HG03280 (cell line): ENCODE measurements around the gene FIGN.

ENCODE experiments used
- ATAC-seq: cut with Tn5 transposase; IDR thresholded peaks from one replicate; pipeline ENCODE4 v1.9.1; 2021; ENCODE audit warnings: mild to moderate bottlenecking, moderate library complexity; ENCODE audit not compliant: unreplicated experiment

FIGN gene

GRCh38 chr2:163711699-163712098 lies 24.1 kb downstream of the FIGN start:
- ATAC-seq = no peak

GRCh38 chr2:163711258-163711657 lies 24.6 kb downstream of the FIGN start:
- ATAC-seq = no peak

DNA sequence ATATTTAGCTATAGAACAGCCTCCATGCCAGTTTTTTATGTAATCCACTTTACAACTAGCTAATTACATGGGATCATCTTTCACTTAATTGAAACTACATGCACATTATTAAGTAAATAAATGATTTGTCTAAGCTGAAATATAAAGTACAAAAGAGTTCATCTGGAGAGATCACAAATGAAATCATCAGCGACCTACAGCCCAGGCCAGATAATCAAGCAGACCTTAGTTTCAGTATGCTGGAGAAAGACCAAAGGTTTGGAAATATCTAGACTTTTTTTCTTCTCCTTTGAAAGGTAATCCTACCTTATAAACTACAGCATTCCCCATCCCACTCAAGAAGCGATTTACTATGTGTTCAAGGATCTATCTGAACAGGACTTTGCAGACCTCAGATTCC lies 26.5 kb downstream of the FIGN start:
- ATAC-seq = no peak

DNA sequence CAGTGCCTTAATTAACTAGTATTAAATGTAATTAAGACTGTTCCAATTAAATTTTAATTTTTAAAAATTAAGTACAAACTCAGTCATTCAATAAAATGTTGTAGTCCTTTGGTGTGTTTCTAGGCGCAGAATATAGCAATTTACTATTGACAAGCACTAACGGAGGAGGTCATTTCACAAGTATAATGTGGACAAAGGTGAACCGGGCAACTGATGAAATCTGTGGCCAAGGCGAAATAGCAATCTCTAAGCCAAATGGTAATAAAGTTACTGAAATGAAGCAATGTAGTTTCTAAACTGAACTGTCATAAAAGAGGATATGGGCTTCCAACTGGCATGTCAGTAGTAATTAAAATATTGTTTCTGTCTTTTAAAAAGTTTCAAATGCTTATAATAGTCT lies 27.5 kb downstream of the FIGN start:
- no peak for ATAC-seq

DNA sequence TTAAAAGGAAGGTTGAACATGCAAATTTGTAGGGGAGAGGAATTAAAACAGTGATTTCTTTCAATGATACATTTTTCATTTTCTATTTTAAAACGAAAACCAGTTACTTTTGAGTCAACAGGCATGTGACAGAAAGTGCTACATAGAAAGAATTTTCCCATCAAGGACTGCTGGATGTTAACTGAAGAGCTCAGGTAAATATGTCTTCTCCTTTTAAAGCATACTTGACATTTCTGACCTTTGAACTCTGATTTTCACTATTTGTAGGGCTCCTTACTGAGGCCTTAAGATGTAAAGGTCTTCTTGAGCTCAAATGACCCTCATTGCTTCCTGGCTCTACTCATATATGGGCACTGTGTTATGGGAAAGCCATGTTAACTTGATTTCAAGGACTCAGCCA lies 32.4 kb downstream of the FIGN start:
- no peak for ATAC-seq

DNA sequence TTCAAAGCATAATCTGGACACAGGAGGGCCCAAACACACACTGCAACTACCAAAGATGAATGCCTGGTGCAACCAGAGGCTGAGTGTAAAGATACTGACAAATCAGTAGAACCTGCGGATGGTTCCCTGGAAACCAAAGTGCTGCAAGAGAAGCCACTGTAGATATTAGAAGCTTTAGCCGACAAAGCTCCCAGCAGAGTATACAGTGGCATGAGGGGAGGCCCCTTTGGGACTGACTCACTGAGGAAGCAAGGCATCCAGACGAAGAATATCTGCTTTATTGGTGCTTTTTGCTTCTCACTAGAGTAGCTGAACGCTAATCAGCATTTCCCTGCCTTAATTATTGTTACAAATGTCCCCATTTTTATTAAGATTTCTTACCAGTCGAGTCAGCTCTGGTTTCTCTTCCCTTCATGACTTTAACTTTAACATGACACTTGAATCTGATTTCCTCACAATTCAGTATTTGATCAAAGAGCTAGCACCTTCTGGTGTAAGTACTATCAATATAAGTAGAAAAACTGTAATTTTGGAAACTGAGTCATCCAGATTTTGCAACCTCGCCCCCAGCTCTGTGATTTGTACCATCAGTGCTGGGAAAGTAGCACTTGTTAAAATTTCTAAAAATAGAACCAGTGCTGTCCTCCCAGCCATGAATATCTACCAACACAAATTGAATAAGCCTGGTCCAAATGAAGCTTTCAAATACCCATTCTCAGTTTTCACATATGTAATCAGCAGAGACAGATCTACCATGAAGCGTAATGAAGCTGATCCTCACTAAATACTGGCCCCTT lies 34.2 kb downstream of the FIGN start:
- ATAC-seq = no peak

GRCh38 chr2:163698857-163699256 lies 37.0 kb downstream of the FIGN start:
- no peak for ATAC-seq

GRCh38 chr2:163697846-163698637 lies 37.8 kb downstream of the FIGN start:
- no peak for ATAC-seq

DNA sequence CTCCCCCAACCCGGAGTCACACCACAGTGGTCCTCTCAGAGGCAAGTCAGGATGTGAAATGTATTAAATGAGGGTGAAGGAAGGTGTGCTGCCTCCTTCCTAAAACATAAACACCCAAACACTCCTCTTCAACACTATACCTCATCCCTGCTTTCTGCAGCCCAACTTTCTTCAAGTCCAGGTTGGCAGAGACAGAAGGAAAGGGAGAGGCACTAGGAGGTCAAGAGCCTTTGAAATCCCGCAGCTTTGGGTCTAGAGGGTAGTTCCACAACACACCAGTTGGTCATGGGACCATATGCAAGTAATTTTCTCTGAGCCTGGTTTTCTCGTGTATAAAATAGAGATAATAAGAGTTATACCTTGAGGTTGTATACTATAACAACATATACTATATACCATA lies 38.4 kb downstream of the FIGN start:
- no peak for ATAC-seq

DNA sequence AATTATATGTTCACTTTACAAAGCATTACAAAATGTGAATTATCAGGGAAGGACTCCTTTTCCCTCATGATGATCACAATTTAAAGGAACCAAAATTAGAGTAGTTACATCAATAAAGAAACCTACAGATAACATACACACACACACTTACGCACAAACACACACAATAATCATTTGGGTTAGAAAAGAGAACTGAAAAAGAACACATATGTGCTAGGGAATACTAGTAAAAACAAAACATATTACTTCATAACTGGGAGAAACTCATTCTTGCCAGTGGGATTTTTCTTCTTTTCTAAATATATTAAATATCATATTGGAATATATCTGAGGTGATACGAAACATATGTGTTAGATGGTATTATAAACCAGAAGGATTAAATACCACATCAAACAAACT lies 42.3 kb downstream of the FIGN start:
- ATAC-seq = no peak

DNA sequence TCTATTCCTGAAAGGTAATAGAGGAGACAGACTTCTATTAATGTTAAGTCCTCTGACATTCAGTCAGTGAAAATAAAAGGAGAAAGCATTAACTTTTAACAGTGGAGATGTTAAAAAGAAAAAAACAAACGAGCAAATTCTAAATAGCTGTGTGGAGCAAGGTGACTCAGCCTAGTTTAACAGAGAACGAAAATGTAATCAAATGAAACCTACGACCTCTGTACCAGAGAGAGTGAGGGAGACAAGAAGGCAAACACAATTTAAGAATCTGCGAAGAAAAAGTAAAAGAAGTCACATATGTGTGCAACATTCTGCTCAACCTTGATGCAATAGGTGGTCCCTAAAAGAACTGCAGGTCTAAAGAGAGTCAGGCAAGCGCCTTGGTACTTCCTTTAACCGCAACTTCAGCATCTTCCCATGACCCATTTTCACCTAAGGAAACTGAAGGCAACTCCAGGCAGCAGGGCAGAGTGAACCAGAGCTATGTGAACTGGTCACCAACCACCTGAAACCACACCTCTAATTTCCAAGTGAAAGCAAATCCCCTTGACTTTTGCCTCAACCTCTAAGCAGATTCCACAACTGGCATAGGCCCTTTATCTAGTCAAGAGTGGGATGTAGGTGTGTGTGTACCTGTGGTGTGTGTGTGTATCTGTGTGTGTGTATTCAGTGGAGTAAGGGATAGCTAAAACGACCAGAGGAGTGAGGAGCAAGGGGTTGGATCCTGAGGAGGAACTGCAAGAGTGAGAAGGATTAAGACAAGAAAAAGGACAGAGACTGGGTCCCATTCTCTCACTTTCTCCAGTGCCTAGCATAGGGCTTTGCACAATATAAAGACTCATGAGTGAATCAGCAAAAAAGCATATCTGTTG lies 43.0 kb downstream of the FIGN start:
- ATAC-seq = no peak

GRCh38 chr2:163692081-163692480 lies 43.7 kb downstream of the FIGN start:
- ATAC-seq = no peak

GRCh38 chr2:163690896-163691295 lies 44.9 kb downstream of the FIGN start:
- no peak for ATAC-seq

- ATAC-seq = no peak
Measured at GRCh38 chr2:163687217-163687616, 48.6 kb downstream of the FIGN start.

GRCh38 chr2:163686289-163686688 lies 49.5 kb downstream of the FIGN start:
- no peak for ATAC-seq

GRCh38 chr2:163682695-163683094 lies 53.1 kb downstream of the FIGN start:
- no peak for ATAC-seq

DNA sequence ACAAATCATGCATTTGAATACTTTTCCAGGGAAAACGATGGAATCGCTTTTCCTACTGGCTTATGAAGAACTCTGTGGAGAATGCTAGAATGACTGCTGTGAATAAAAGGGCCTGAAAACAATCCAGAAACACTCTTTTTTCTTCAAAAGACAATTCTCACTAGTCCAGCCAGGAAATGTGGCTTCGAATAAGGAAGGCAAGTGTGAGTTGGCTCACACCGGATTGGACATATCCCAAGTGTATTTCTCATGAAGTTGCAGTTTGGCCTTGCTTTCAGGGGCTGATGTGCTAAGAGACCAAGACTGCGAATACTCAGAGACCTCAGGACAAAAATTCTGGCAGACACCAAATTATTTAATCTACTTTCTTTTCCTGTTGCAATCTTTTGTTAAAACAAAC lies 54.1 kb downstream of the FIGN start:
- no peak for ATAC-seq

DNA sequence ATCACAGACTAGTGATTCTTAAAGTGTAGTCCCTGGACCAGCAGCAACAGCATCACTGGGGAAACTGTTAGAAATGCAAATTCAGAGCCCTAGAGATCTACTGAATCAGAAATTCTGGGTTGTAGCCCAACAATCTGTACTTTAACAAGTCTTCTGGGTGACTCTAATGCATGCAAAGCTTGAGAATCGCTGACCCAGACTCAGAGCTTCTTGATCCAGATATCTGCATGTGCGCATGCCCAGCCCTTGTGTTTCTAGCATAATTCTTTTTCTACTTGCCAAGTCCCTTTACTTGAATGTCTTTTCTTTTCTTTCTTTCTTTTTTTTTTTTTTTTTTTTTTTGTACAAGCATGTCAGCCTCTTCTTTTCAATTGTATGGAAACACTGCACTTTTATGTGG lies 60.4 kb downstream of the FIGN start:
- no peak for ATAC-seq

DNA sequence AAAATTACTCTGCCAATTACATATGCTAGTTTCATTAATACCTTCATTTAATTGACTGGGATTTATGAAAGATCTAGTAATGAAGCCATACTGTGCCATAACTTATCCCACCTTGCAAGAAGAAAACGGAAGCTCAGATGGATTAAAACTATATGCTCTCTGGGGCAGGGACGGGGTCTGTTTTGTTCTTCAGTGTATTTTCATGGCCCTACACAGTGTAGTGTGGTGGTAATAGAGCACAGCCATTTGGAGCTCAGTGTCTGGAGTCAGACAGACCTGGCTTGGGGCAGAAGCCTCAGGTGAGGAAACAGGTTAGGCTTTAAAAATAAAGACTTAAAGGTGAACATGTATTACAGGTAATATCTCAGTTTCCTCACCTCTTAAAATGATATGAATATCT lies 62.3 kb downstream of the FIGN start:
- no peak for ATAC-seq

- ATAC-seq = no peak
Measured at GRCh38 chr2:163670929-163671328, 64.9 kb downstream of the FIGN start.

GRCh38 chr2:163669506-163669905 lies 66.3 kb downstream of the FIGN start:
- no peak for ATAC-seq
